Kidney epithelial cell (primary cell): Measurements from ENCODE around the gene CDON. TPM values are rescaled to one million over a fixed set of nuclear protein-coding genes. Genes with fewer than 3 reads are reported as not detected.

Source experiments
- DNase-seq: peaks from one replicate; pipeline ENCODE4 v3.0.0-alpha.2; 2010; ENCODE audit warnings: low read depth
- H3K27me3 ChIP-seq: 2 replicates; pipeline ENCODE4 v1.6.0; 2011; ENCODE audit warnings: low read length; ENCODE audit not compliant: control insufficient read depth, insufficient read depth
- H3K36me3 ChIP-seq: 2 replicates; pipeline ENCODE4 v1.5.1; 2011; ENCODE audit warnings: low read length; ENCODE audit not compliant: control insufficient read depth, insufficient read depth
- H3K4me3 ChIP-seq: 2 replicates; pipeline ENCODE4 v1.5.1; 2011; ENCODE audit warnings: low read depth, mild to moderate bottlenecking, control low read depth, low read length
- total RNA-seq: library from RNA; depleted of rRNA; stranded (reverse); fragments of >200 nt; gene quantifications from 2 replicates; pipeline ENCODE4 v1.2.3, GENCODE V29; 2015
- TF ChIP-seq, protein P1 (sequence below): IDR thresholded peaks from 2 replicates; pipeline ENCODE4 v1.5.1; 2011; ENCODE audit warnings: mild to moderate bottlenecking, moderate library complexity, low read length, control low read depth, inconsistent platforms; ENCODE audit not compliant: insufficient read depth, poor library complexity, severe bottlenecking

CDON gene
- total RNA-seq, 1 donor from 2014 or later = 10.4 TPM

DNA sequence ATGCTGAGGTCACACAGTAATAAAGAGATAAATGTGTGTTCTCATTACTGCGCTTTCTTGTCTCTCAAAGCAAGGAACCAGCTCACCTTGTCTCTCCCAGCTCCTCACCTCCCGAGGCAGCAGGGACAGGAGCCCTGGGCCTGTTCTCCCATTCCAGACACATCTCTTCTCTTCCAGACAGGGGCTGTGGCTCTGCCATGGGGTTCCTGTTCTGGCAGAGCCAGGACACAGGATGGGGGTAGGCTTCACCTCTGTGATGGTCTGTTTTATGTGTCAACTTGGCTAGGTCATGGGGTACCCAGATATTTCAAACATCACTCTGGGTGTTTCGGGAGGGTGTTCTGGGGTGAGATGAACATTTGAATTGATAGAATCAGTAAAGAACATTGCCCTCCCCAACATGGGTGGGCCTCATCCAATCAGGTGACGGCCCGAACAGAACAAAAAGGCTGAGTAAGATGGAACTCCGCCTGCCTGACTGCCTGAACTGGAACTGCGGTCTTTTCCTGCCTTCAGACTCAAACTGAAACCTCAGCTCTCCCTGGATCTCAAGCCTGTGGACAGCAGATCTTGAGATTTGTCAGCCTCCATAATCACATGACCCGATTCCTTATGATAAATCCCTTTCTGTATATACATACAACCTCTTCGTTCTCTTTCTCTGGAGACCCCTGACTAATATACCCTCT, 118.9 kb downstream of the CDON start:
- no peak for DNase-seq
- Histone ChIP-seq H3K4me3 (no peak overlapping the region), H3K27me3 (no peaks in the 10 kb centered on the region), H3K36me3 (no peaks in the 10 kb centered on the region)
- TF ChIP-seq, protein P1, sequence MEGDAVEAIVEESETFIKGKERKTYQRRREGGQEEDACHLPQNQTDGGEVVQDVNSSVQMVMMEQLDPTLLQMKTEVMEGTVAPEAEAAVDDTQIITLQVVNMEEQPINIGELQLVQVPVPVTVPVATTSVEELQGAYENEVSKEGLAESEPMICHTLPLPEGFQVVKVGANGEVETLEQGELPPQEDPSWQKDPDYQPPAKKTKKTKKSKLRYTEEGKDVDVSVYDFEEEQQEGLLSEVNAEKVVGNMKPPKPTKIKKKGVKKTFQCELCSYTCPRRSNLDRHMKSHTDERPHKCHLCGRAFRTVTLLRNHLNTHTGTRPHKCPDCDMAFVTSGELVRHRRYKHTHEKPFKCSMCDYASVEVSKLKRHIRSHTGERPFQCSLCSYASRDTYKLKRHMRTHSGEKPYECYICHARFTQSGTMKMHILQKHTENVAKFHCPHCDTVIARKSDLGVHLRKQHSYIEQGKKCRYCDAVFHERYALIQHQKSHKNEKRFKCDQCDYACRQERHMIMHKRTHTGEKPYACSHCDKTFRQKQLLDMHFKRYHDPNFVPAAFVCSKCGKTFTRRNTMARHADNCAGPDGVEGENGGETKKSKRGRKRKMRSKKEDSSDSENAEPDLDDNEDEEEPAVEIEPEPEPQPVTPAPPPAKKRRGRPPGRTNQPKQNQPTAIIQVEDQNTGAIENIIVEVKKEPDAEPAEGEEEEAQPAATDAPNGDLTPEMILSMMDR = no peak

DNA sequence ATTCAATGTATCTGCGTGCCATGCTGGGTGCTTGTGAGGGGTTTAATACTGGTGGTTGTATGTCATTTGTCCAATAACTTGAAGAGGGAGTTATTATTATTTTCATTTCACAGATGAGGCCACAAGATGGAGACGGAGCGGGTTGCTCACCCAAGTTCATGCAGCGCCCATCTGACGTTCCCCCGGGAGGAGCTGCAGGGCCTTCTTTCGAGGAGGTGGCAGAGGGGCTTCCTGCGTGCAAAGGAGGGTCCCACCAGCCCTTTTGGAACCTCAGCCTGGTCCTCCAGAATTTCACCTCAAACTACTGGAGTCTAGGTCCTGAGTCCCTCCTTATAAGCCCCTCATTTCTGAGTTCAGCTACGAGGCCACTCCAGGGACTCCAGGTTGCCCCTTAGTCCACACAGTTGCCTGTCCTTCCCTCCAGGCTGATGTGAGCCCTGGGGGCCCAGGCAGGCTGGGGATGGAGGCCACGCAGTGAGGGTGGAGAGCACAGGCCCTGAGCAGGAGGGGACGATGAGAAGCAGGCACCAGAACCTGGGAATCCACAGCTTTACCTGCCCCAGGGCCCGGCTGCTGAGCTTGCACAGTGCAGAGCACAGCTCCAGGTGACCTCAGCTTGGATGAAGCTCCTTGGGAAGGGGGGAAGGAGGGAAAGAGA, 119.8 kb downstream of the CDON start:
- Histone ChIP-seq H3K4me3 (no peak overlapping the region), H3K36me3 (no peaks in the 10 kb centered on the region), H3K27me3 (no peaks in the 10 kb centered on the region)
- TF ChIP-seq, protein P1 = no peak
- DNase-seq = no peak

DNA sequence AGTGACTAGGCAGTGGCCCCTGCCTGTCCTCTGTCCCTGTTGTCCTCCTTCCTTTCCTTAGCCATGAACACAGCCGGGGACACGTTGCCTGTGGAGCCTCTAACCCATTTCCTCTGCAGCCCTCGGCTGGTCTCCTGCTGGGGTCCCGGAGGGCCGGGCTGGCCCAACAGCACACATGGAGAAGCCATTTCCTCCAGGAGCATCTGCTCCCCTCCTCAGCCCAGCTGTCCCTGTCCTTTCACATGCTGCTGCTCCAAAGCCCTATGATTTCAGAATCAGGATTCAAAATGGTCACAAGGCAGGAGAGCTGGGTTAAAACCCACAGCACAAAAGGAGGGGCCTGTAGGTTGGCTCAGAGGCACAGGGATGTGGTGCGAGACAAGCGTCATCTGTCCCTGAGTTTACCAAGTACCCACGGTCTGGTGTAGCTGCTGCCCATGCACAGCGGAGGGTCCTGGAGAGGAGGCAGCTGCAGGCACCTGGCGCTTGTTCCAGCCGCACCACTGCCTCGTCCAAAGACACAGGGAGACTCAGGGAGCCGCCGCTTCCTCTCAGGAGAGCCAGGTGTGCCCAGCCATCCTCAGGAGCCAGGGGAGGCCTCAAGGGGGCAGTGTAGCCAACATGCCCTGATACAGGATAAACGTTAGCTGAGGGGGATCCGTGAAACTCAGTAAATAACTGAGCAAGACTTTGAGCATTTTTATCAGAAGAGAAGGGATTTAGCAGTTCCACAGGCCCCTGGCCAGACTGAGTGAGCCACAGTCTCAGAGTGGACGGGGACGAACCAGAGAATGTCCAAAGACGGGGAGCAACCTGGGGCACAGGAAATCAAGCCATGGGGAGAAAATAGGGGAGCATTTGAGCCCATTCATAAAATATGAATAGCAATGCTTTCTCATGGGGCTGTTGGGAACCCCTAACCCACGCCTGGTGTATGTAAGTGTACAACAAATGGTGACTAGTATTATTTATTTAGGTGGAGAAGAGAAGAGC, 120.8 kb downstream of the CDON start:
- H3K36me3 ChIP-seq = no peaks in the 10 kb centered on the region
- DNase-seq = peak; percentile 5

DNA sequence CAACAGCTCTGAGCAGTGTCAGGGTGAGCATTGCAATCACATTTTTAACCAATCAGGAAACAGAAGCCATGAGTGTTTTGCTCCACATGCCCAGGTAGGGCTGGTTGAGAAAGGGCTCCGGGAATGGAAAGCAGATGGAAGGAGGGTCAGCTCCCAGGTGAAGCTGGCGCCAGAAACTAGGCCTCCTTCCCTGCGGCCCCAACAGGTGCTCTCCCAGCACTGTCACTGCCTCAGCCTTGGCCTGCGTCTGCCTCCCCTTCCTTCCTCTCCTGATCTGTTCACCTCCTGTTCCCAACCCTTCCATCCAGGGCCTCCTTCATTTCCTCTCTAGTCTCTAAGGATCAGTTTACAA, 121.4 kb downstream of the CDON start:
- no peak for DNase-seq
- TF ChIP-seq, protein P1 = no peak
- H3K27me3 ChIP-seq = no peaks in the 10 kb centered on the region
- no peak overlapping the region for H3K4me3 ChIP-seq
- no peaks in the 10 kb centered on the region for H3K36me3 ChIP-seq

More for the DNA sequence above, 120.8 kb downstream of the CDON start:
- Histone ChIP-seq H3K27me3 (no peaks in the 10 kb centered on the region), H3K4me3 (no peak overlapping the region)
- TF ChIP-seq, protein P1 = peak; percentile 94

DNA sequence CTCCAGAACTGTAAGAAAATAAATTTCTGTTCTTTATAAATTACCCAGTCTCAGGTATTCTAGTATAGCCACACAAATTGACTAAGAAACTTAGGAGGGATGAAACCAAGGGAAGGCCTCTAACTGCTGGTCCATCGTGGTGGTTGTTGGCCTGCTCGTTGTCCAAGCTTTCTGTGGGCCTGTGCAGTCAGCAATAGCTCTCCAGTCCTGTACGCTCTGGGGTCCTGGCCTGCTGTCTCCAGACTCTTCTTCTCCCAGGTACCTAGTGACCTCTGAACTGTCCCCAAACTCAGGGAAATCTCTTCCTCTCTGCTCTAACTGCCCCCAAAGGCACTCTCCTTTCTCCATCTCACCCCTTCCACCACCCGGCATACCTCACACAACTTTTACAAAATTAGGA, 122.5 kb downstream of the CDON start:
- no peak for DNase-seq
- no peaks in the 10 kb centered on the region for H3K27me3 ChIP-seq
- H3K36me3 ChIP-seq = no peaks in the 10 kb centered on the region
- TF ChIP-seq, protein P1 = no peak
- H3K4me3 ChIP-seq = no peak overlapping the region
